ENCODE measurements around the gene PCNX2.
"Not testable (repeated sequence)": the region's sequence is repeated elsewhere in the genome, so short reads cannot be mapped to it uniquely, and the experiment has no call there.

The PCNX2 gene

DNA sequence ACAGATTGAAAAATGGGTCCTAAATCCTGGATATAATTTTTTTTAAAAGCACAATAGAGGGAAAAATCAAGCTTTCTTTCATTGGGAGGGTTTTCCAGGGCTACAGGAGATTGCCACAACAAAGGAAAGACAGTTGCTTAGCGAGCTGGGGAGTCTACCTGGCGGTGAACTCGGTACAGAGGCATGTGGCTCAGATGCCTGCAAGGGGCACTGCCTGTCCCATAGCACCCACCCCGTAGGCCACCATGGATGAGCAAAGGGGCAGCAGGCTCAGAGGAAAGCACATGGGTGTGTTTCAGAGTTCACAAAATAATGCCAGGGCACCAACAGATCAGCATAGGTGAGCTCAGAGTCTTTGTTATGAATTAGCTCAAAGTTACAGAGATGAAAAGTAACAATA is 79.5 kb downstream of the PCNX2 start:
- no peak for DNase-seq

DNA sequence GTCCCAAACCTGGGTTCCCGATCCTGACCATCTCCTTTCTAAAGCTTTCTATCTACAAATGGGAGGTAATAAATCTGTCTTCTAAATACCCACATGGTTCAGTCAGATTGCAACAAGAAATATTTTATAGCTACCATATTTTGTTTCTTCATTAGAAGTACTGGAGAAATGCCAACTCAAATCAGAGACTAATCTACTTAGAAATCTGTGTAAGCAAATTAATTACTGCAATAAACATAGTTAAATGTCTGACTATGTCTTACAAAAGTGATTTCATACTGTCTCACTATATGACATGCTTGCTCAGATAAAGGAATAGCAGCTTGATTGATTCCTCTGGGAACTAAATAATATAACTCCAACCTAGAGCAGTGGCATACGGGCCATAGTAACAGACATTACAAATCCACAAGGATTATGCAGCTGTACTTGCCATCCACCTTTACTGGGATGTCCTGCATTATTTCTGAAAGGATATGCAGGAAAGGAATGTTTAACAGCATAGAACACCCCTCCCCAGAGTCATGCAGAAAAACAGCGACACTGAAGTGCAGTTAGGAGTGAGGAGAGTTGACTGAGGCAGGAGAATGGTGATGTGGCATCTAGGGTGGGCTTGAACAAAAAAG is 80.3 kb downstream of the PCNX2 start:
- DNase-seq: no peak

DNA sequence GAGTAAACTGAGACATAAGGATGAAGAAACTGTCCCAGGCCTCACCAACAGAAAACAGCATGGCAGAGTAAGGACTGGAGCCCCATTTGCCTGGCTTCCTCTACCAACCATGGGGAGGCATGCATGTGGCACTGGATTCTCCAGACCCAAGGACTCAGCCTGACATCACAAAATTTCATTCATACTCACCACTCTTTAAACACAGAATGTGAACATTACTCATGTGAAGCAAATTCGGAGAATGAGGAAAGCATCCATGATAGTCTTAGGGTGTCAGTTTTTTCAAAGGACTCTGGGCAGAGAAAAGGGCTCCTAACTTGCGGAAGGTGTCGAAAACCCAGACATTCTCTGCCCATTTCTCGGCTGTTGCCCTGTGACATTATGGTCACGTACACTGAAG is 83.9 kb downstream of the PCNX2 start:
- no peak for DNase-seq

DNA sequence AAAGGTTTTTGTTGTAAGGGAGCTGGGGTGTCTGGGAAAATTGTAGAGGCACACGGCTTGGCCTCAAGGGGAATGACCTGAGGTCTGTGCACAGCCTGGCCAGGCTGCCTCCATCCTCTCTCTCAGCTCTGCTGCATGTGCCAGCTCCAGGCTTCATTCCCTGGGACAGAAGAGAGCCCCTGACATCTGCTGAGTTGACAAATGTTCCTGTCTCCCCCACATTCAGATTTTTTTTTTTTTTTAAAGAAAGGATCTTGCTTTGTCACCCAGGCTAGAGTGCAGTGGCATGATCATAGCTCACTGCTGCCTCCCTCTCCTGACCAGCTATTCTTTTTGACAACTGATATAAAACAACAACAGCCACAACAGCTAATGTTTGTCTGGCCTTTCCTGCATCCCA is 84.4 kb downstream of the PCNX2 start:
- no peak for DNase-seq

DNA sequence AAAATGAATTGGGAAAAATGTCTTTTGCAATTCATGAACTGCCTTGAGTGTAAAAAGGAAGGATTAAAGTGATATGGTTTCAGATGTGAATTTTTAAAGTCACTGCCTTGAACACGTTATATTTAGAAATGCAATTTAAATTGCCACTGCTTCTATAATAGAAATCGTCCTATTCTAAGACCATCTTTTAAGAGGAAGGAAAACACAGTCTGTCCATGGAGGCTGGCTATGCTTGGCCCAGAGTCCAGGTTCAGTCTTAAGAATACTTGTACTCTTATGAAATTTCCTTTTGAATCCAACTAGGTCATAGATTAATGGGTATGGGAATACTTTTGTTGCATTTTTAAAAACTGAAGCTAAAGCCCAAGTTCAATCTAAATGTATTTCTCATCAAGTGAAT is 86.0 kb downstream of the PCNX2 start:
- DNase-seq: no peak

DNA sequence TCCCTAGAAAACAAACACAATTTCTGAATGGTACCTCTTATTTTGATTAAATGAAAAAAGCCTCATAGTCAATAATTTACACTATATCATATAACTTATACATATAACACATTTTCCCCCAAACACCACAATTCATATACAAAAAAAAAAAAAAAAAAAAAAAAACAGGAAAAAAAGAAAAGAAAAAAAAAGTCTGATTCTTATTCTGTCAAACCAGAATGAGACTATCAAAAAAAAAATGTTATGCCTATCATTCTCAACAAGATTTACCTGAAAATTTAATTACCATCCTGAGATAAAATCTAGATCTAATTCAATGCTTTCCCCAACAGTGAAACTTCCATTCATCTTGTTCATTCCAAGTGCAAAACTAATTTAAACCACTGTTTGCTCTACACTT is 86.8 kb downstream of the PCNX2 start:
- no peak for DNase-seq

DNA sequence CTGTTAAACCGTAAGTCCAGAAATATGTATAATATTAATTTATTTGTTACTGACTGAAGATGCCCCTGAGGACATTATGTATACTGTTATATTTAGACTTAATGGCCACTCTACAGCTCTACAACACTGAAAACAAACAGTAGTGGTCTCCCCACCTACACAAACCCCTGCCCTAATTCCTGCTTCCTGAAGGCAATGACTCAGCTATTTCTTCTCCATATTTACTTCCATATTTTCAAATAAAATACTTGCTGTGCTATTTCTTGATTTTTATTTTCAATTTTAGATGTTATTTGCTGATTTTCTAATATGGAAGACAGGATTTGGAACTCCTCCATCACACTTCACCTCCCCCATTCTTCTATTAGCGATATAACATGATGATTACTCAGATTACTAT is 97.6 kb downstream of the PCNX2 start:
- no peak for DNase-seq

DNA sequence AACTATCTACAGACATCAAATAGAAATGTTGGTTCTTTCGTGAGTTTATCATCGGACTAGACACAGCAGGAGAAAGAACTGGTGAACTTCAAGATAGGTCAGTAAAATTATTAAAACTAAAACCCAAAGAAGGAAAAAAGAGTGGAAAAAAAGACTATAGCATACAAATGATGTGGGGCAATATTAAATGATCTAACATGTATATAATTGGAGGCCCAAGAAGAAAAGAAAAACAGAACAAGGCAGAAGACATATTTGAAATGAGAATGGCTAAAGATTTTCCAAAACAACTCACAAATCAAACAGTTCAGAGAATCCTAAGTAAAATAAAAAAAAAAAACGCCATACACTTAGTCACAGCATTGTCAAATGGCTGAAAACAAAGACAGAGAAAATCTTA is 101.8 kb downstream of the PCNX2 start:
- DNase-seq: no peak

DNA sequence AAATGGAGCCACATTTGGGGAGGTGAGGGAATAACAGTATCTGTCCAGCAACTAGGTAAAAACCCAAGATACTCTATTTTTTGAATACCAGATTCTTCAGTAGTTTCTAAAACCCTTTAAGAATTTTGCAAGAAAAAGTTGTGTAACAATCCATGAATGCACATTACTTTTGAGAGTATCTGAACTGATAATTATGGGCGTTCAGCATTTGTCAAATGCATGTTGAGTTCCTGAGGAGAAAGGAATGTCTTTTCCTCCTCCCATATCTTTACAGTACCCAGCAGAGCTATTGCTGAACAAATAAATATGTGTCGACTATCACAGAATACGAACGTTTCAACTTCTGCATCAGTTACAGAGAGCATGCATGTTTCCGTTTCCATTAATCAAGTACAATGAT is 104.5 kb downstream of the PCNX2 start:
- DNase-seq: no peak

DNA sequence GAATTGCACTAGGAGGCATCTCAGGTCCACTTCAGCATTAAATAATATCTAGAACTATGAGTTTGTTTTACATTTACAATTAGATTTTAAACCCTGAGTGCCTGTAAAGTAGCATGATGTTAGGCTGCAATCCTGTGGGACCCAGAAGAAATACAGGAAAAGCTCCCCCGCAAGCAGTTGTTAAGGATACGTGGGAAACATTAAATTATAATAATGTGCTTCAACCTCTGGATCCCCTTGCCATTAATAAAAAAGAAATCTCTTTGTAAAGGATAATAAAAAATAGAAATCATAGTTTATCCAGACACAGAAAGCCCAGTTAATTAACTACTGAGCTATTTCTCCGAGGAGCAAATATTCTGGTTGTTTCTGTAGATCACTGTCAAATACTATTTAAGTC is 106.0 kb downstream of the PCNX2 start:
- DNase-seq: no peak

DNA sequence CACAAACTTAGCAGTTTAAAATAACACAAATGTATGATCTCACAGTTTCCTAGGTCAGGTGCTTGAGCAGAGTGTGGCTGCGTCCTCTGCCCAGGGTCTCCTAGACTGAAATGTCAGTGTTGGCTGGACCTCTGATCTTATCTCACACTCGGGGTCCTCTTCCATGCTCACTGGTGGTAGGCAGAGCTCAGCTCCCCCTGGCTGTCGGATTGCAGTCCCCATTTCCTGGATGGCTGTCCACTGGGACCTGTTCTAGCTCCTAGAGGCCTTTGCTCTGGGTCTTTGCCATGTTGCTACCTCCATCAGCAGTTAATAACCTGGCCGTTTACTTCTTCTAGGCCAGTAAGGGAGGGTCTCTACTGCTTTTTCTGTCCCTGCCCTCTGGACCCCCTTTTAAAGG is 107.5 kb downstream of the PCNX2 start:
- no peak for DNase-seq

DNA sequence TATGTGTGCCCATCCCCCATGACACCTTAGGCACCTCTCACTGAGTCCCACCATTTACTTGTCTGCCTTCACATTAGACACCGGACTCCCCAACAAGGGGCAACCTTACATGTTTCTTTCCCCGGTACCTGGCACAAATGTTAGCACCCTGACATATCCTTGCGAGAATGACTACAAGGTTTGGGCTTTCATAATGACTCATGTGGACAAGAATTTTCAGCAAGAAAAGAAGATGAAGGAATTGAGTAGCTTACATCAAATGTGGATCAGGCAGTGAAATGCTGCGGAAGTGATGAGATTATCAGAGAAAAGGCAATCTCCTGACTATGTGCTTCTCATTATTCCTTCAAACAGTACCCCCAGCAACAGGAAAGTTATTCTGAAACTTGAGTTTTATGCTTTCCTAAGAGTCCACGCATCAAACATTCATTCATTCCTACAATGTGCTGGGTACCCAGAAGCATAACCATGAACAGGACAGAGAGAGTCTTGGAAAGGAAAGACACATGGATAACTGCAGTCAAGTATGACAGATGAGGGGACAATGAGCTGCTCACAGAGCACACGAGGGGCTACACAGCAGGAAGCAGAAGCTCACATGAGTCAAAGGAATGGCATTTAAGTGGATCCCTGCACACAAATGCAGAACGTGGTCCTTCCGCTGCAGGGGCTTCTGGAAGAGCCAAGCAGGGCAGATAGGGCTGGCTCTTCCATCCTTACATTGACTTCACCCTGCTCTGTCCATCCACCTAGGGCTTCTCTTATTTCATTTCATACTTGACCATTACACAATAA is 112.1 kb downstream of the PCNX2 start:
- no peak for DNase-seq

DNA sequence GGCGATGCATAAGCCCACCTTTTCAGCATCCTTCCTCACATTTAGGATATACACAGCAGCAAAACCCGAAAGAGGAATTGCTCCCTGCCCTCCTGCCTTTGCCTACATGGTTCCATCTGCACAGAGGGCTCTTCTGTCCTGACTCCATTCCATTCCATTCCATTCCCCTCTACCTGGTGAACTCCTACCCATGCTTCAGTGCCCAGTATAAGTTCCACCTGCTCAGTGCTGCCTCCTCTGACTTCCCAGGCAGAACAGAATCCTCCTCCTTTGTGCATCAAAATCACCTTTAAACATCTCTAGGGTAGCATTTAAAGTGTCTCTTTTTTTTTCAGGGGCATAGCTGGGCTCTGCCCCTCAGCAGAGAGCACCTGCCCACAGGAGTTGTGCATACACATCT is 112.9 kb downstream of the PCNX2 start:
- DNase-seq: no peak

DNA sequence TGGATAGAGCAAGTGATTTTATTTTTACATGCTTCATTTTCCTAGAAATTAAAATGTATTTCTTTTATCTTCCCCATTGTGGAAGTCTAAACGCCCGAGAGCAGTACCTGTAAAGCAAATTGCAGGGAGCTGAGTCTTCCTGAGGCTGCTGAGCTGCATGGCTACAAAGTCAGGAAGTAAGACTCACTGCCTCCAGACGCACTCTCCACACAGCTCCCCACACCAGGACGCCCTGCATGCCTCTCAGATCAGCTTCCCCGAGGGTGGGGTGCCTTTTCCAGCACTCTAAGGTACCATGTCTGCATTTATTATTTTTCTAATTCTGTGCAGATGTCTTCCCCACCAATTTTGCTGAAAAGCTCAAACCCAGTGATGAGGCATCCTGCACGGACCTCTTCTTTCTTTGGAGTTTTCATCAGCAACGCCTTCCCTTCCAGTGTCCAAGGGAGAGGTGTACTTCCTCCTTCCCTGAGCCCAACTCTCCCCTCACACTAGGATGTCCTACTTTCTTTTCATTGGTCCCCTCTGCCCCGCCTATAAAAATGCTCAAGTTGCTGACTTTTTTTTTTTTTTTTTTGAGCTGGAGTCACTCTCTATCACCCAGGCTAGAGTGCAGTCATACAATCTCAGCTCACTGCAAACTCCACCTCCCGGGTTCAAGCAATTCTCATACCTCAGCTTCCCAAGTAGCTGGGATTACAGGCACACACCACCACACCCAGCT is 114.7 kb downstream of the PCNX2 start:
- DNase-seq: no peak

DNA sequence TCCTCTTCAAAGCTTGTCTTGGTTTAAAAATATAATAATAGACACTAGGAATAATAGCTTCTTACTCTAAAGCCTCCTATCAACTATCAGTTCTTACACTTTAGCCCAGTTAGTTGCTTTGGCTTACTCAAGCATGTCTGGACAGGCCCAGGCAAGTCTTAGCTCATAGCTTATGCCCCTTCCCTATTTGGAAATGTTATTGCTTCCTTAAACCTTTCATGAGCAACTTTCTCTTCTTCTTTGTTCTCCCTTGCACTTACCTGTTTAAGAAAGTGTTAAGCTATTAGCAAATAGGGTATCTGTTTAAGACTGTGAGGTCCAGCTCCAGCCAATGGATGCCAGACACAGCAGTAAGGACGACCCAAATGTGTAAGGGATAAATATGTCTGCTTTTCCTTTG is 115.9 kb downstream of the PCNX2 start:
- DNase-seq: not testable (repeated sequence)

DNA sequence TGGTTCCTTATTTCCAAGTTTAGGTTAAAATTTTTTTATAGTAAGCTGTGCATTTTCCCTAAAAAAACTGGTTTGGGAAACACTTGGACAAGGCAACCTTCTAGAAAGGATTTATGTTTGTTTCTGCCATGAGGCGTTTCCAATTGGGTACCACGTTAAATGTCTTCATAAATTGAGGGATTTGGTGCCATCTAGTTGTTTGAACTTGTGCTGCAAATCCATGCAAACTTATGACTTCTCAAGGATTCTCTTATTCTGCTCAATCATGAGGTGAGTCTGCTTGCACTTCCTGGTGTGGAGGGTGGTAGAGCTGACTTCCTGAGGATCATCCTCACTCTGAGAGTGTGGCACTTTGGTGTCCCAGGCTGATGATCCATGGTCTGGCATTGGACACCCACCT is 123.3 kb downstream of the PCNX2 start:
- DNase-seq: no peak

DNA sequence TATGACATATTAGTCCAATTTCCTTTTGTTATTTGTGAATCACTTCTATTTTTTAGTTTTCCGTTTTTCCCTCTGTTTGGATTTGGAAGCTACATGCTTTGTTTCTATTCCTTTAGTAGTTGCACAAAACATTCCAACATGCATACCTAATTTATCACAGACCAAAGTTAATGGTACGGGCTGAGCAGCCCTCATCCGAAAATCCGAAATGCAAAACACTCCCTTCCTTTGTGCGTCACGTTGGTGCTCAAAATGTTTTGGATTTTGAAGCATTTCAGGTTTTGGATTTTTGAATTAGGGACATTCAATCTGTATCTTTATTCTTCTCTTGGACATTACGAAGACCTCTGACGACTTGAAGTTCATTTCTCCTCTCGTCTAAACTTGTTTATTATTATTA is 124.8 kb downstream of the PCNX2 start:
- DNase-seq: no peak

DNA sequence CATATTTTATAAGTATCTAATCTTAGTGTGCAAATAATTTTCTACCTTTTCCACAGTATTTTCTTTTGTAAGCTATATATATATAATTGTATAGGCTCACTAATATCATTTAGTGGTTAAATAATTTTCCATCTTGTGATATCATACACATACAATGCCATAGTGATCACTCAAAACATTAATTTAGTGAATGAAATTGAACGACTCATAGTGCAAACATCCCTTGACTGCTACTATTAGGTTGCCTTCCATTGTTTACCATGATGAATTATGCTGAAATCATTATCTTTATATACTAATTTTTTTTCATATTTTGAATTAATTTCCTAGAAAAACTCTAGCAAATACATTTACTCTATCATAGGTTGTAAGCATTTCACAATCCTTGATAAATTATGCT is 127.1 kb downstream of the PCNX2 start:
- DNase-seq: no peak

DNA sequence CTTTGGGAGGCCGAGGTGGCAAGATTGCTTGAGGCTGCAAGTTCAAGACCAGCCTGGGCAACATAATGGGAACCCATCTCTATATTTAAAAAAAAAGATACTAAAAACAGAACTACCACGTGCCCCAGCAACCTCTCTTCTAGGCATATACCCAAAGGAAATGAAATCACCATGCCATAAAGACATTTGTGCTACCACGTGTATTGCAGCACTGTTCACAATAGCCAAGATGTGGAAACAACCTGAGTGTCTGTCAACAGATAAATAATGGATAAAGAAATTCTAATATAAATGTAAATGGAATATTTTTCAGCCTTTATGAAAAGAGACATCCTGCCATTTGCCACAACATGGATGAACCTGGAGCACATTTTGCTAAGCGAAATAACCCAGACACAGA is 128.6 kb downstream of the PCNX2 start:
- DNase-seq: no peak

DNA sequence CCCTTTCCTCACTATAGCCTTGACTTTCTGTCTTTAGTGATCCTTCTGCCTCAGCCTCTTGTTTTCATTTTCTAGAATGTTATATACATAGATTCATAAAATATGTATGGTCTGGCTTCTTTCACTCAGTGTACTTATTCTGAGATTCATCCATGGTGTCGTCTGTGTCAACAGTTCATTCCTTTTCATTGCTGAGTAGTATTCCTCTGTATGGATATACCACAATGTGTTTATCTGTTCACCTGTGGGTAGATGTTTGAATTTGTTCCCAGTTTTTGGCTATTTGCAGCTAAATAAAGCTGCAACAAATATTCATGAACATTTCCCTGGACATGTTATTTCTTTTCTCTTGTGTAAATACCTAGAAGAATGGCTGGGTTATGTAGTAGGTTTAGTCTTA is 131.8 kb downstream of the PCNX2 start:
- no peak for DNase-seq

DNA sequence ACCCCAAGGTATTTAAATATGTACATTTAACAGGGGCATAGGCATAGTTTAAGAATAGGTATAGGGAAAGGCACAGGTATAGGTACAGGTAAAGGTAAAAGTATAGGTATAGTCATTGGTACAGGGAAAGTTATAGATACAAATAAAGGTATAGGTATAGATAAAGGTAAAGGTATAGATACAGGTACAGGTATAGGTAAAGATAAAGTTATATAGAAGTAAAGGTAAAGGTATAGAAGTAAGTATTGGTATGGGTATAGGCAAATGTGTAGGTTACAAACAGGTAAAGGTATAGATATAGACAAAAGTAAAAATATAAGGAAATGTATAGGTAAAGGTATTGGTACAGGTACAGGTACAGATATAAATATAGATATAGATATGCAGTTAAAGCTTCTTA is 137.2 kb downstream of the PCNX2 start:
- DNase-seq: no peak

DNA sequence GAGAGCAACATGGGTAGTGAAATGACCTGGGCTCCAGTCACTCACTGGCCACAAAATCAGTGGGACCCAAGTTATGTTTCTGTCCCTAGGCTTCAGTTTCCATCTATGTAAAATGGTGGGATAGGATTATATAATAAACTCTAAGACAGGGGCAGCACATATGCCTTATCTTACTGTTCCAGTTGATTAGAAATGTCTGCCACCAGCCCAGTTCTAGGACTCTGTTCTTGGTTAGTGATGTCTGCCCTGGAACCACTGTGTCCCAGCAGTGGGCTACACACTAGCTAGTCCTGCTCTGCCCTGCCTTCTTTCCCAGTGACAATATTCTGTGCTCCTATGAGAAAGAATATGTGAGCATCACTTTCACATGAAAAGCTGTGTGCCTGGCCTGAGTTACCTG is 138.3 kb downstream of the PCNX2 start:
- no peak for DNase-seq

DNA sequence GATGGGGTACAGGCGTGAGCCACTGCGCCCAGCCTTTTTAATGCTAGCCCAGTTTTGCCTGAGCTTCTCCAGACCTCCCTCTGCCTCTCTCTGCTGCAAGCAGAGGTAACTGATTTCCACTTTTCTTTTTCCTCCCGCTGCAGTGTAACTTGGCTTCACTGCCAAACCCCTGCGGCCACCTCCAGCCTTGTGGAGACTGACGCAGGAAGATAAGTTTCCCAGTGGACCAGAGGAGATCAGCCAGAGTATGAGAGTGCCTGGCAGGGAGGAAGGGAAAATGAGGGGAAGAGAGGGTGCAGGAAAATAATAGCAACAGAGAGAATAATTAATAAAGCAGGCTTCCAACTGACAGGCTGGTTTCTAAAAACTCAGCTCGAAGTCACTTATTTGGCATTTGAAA is 143.7 kb downstream of the PCNX2 start:
- no peak for DNase-seq

DNA sequence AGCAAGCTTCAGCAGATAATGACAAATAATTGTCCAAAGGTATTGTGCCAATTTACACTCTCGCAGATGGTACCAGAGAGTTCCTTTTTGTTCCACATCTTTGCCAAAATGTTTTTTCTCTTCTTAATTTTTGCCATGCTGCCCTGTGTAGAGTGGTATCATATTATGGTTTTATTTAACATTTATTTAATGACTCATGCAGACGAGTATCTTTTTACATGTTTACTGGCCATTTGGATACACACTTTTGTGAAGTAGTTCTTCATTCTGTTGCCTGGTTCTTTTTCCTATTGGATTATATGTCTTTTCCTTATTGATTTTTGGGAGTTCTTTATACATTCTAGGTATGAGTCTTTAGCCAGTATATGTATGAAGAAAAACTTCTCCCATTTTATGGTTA is 151.1 kb downstream of the PCNX2 start:
- DNase-seq: no peak
